ENCODE data around the gene PFDN6.
"Not testable (repeated sequence)": the region's sequence is repeated elsewhere in the genome, so short reads cannot be mapped to it uniquely, and the experiment has no call there.

The PFDN6 gene

DNA sequence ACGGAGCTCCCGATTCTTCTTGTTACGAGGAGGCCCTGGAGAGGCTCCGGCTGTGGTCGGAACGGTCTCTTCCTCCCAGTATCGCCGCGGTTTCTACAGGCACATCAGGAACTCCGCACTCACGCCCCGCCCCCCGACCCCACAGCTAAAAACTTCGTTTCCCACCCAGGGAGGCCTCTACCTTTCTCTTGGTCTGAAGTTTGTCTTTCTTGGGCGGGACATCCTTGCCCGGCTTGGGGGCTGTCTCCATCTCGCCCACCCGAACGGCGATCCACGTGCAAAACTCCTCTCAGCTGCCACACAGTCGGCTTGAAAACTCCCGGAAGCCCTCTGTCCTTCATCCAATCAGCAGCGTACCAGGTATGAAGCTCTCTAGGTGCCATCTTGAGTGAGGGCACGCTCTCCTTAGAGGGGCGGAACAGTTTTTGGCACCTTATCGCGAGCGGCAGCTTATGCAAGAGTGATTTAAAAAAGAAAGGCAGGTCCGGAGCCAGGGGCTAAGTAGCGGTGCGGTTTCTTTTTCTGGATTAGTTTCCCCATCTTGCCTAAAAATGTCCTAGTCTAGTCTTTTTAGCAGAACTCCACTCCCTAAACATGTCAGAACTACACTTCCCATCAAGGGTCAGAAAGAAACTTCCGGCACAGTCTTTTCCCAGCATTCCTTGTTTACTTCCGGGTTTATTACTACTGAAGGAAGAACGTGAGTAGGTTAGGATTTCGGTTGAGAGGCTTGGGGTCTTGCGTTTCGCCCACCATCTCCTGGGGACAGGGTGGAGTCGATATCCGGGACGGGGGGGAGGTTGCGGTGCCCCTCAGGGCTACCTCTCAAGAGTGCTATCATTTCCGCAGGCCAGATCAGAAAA is at the start of gene PFDN6, which contains the start of gene WDR46:
TSS of gene PFDN6 (plus strand) at position 681 of the 863 bp plus-strand sequence. CDS start 256 bp downstream, outside the sequence.
TSS of gene WDR46 (minus strand) at position 319 of the 863 bp plus-strand sequence. CDS start at position 250, 69 bp downstream.
- peak; percentile 95 for DNase-seq (ENCODE audit: low read depth)

DNA sequence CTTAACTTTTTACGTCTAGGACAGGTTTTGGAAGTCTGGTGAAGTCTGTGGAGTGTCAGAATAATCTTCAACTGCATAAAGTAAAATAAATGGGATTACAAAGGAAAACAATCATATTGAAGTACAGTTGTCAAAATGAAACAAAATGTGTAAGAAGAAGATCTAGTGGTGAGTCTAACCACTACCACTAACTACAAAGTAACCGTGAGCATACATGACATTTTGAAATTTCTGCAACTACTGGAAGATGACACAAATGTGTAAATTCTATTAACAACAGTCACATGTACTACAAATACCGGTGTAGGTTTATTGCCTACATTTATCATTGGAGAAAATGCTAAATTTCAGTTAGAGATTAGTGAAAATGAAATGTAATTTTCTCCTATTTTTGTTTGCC is 47.4 kb upstream of the PFDN6 start:
- no peak for DNase-seq (ENCODE audit: low read depth)

DNA sequence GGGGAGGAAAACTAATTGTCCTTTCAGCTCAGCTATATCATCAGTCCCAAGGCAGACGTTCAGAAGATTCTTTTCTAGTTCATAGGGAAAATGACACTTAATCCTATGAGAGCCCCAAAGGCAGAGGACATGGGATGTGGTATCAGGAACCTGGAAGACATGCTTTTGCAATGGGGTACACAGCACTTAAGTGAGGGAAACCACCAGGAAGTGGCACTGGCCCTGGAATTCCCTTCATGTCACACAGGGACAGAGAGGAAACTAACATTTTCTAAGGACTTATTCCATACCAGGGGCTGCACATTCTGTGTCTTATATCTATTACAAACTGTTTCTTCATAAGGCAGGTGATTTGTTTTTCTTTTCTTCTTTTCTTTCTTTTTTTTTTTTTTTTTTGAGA is 45.9 kb upstream of the PFDN6 start:
- no peak for DNase-seq (ENCODE audit: low read depth)

GRCh38 chr6:33247977-33248642 is 41.3 kb upstream of the PFDN6 start:
- peak; percentile 93 for DNase-seq (ENCODE audit: low read depth)

DNA sequence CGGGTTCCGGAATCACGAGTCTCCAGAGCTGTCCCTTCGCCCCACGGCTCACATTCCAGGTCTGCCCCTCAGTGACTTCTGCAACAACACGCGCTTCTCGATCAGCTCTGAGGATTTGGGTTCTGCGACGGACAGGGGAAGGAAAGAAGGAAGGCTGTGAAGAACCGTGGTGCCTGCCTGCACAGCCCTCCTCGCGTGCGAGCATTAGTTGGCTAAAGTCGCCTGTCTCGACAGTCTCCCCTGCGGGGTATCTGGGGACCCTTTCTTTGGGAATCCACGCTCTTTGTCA is 40.8 kb upstream of the PFDN6 start:
- DNase-seq (ENCODE audit: low read depth): peak; percentile 69

GRCh38 chr6:33248932-33249731 is 40.3 kb upstream of the PFDN6 start:
- DNase-seq (ENCODE audit: low read depth): peak; percentile 100

DNA sequence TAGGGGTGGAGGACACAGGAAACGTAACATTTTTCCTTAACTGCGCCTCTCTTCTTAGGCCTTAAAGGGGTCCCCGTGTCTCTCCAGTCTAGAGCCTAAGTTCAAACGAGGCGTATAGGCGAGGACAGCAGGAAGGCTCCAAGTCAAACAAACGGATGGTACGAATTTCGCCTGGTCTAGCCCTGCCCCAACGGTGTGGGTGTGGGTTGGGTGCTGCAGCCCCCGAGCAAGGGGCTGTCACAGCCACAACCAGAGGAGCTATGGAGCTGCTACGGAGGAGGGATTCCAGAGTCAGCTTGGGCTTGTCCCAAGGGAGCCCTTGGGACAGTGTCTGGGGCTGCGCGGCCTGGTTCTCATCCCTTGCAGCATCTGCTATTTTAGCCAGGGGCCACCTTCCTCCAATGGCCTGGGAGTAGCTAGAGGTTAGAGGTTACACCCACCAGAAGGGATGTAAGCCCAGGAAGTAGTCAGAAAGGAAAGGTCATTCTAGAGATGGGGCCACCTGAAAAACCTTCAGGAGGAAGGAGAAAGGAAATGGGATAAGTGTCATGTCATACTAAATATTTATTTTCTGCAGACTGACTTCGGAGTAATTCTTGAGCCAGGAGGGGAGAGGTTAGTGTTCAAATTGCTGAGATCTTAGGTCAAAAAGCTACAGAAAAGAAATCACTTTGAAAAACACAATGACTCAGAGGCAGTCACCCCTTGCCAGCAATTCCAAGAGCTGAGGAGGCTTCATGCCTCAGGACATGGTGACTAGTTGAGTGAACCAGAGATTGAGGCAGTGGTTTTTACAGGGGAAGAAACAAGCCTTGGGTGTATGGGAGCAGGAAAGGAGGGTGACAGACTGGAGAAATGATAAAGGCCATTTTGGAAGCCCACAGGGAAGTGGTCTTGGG is 39.4 kb upstream of the PFDN6 start:
- DNase-seq (ENCODE audit: low read depth): peak; percentile 97

DNA sequence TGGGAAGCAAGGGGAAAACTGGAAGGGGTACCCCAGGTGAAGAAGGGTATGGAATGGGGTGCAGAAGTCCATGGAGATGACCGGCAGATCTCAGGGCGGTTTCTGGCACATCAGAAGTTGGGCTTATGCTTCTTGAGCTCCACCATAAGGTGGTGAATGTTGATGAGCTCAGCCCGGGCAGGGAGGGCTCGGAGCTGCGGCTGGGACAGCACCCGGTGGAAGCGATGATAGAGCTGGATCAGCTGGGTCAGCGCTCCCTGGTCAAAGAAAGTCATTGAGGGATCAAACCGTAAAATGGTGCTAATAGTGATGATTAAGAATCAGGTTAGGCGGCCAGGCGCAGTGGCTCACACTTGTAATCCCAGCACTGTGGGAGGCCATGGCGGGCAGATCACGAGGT is 38.7 kb upstream of the PFDN6 start:
- no peak for DNase-seq (ENCODE audit: low read depth)

- no peak for DNase-seq (ENCODE audit: low read depth)
These were observed 37.9 kb upstream of the PFDN6 start for GRCh38 chr6:33251395-33252012.

- DNase-seq (ENCODE audit: low read depth): peak; percentile 57
These were observed 36.6 kb upstream of the PFDN6 start for GRCh38 chr6:33252759-33253158.

DNA sequence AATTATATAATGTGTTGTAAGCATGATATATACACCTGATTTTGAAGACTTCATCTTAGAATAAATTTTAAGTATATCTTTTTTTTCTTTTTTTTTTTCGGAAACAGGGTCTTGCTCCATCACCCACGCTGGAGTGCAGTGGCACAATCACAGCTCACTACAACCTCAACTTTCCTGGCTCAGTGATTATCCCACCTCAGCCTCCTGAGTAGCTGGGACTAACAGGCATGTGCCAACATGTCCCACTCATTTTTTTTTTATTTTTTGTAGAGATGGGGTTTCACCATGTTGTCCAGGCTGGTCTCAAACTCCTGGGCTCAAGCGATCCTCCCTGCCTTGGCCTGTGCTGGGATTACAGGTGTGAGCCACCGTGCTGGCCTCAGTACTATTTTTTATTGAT is 34.8 kb upstream of the PFDN6 start:
- DNase-seq (ENCODE audit: low read depth): no peak

DNA sequence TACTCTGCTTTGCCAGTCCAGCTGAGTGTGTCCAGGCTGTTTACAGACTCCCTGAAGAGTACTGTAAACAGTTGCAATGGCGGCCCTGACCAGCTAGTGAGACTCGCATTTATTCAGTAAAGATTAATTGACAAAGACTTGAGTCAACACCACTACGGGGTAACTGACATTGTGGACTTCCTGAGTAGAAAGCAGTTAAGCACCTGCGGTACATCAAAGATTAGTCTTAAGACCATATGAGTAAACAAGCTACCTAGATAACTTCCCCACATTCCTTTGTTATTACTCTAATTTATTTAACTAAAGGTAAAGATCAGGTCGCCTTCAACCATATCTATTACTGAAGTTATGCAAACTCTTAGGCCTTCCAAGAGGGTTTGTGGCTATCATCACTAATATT is 30.4 kb upstream of the PFDN6 start:
- no peak for DNase-seq (ENCODE audit: low read depth)

- DNase-seq (ENCODE audit: low read depth): not testable (repeated sequence)
These were observed 26.9 kb upstream of the PFDN6 start for GRCh38 chr6:33262490-33262889.

DNA sequence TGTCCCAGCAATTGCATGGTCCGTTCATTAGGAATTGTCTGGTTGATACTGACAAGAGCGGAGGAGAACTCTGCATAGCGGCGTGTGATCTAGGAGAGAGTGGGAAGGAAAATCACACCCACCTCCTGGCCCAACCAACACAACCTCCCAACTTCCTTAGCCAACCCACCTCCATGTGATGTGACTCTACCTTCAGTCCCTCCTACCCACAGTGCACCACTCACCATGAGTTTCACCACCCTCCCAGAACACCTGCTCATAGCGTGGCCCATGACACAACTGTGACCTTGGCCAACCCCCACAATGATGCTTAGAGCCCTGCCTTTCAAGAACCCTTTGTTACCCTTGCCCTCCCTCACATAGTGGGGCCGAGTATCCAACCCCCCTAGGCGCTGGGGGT is 25.4 kb upstream of the PFDN6 start:
- no peak for DNase-seq (ENCODE audit: low read depth)

GRCh38 chr6:33271117-33271467 is 18.3 kb upstream of the PFDN6 start:
- DNase-seq (ENCODE audit: low read depth): no peak

DNA sequence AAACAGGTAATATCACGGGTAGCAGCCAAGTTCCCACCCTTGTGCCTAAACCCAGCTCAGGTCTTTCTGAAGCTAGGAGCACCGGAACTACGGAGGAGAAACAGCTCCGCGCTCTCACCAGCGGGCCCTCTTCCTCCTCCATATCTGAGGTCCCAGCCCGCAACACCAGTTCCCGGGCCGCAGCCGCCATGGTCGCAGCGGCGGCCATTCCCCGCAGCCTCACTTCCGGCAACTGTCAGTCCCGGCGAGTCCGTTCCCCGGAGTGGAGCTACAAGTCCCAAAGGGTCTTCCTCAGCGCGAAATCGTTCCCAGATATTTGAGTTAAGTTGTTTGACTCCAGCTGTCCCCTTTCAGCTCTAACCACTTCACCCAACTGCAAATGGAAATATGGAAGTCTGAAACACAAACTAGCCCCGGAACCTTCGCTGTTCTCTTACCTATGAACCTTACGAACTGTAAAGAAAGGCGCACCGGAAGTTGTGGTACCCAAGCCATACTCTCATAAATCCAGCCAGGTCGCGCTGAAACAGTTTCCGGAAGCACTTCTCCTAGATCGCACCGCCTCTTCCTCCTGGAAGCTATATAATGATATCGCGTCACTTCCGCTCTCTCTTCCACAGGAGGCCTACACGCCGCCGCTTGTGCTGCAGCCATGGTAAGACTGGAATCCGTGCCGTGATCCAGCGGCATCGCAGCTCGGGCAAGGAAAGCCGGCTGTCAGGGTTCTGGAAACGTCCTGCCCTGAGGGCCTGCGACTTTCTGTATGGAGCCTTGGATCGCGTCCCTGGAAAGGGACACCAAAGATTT is 17.7 kb upstream of the PFDN6 start, which contains the start of the genes RPS18 and VPS52:
TSS of gene RPS18 (plus strand) at position 608 of the 807 bp plus-strand sequence. CDS start at position 653, 45 bp downstream.
TSS of gene VPS52 (minus strand) at position 409 of the 807 bp plus-strand sequence. CDS start at position 208, 201 bp downstream.
- peak; percentile 100 for DNase-seq (ENCODE audit: low read depth)

DNA sequence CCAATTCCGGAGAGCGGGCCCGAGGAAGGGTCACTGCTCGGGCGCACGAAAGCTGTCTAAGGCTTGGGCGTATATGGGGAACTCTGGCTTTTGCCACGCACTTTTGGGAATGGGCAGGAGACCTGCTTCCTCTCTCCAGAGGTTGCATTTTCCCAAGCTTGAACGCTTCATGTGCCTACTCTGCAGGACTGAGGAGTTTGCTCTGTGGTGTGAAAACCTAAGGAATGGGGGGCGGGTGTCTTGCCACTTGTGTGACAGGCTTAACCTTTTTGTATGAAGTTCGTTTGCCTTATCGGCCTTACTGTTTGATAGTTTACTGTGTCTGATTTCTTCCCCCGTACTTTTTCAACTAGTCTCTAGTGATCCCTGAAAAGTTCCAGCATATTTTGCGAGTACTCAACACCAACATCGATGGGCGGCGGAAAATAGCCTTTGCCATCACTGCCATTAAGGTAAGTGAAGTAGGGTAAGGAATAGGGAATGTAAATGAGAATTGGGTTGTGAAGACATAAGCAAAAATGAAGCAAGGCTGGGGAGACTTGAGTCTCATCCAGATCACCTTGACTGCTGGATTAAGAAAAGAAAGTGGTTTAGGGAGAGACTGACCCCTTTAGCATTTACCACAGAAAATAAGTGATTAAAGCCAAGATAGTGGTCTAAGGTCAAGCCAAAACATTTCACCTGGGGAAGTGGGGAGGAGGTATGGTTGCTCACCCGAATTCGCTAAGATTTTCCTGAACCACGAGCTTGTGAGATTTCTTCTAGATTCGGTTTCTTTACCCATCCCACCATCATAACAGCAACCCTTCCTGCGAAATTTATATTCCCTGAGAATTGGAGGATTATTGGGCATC is 16.9 kb upstream of the PFDN6 start:
- no peak for DNase-seq (ENCODE audit: low read depth)

DNA sequence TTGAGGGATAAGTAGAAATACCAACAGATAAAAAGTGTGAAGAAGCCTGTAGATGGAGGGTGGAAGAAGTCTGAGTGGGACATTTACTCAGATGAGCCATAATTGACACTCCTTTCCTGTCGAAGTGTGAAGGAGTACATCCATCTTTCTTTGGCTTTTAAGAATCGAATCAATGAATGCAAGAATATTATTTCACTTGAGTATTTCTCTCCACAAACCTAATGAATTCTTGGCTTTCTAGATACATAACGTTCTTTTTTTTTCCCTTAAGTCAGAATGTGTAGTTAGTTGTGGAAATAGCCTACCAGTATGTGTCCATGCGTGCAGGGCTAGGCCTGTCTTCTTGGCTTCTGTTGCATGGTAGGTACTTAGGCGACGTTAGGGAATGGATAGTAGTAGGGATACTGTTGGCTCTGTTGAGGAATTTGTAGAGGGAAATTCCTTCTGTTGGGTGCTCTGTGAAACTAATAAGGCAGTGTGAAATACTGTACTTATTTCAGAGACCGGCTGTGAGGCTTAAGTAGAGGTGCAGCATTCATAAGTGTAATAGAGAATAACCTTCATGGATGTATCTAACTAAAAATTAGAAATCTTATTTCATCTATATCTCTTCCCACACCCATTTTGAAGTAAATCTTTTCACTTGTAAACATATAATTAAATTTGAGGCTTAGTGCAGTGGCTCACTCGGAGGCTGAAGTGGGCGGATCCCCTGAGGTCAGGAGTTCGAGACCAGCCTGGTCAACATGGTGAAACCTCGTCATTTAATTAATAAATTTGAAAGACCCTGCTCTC is 16.1 kb upstream of the PFDN6 start:
- peak; percentile 31 for DNase-seq (ENCODE audit: low read depth)
